ENCODE data around the gene SRRM5.

Gene SRRM5

GRCh38 chr19:43607238-43608205 lies 4.4 kb upstream of the SRRM5 start:
- no peak overlapping the region for H3K27ac ChIP-seq
- no peak for TF ChIP-seq ZFX (IDR thresholded peaks at IDR 0.05; ENCODE audit: borderline replicate concordance)
- TF ChIP-seq CTCF (IDR thresholded peaks at IDR 0.05): no peak

GRCh38 chr19:43609872-43610271 lies 2.0 kb upstream of the SRRM5 start:
- TF ChIP-seq CTCF (IDR thresholded peaks at IDR 0.05): no peak
- no peak for TF ChIP-seq ZFX (IDR thresholded peaks at IDR 0.05; ENCODE audit: borderline replicate concordance)
- H3K27ac ChIP-seq: no peak overlapping the region

- no peak overlapping the region for H3K27ac ChIP-seq
Measured at GRCh38 chr19:43610493-43610892, 1.4 kb upstream of the SRRM5 start.

GRCh38 chr19:43612374-43612773 lies 486 bp downstream of the SRRM5 start:
- no peak overlapping the region for H3K27ac ChIP-seq
- TF ChIP-seq CTCF (IDR thresholded peaks at IDR 0.05) (no peak), ZFX (IDR thresholded peaks at IDR 0.05; ENCODE audit: borderline replicate concordance) (no peak)

More at GRCh38 chr19:43610493-43610892, 1.4 kb upstream of the SRRM5 start:
- no peak for TF ChIP-seq CTCF (IDR thresholded peaks at IDR 0.05)

GRCh38 chr19:43616306-43616705 lies 4.4 kb downstream of the SRRM5 start:
- H3K27ac ChIP-seq: no peak overlapping the region
- TF ChIP-seq CTCF (IDR thresholded peaks at IDR 0.05): no peak
- TF ChIP-seq ZFX (IDR thresholded peaks at IDR 0.05; ENCODE audit: borderline replicate concordance): no peak

- TF ChIP-seq ZFX (IDR thresholded peaks at IDR 0.05; ENCODE audit: borderline replicate concordance): no peak
- no peak for TF ChIP-seq CTCF (IDR thresholded peaks at IDR 0.05)
- no peak overlapping the region for H3K27ac ChIP-seq
Measured at GRCh38 chr19:43616954-43617353, 5.1 kb downstream of the SRRM5 start.

- TF ChIP-seq CTCF (IDR thresholded peaks at IDR 0.05): no peak
- TF ChIP-seq ZFX (IDR thresholded peaks at IDR 0.05; ENCODE audit: borderline replicate concordance): no peak
- peak overlapping the region; percentile 100 for H3K27ac ChIP-seq
Measured at GRCh38 chr19:43618921-43619261, 7.0 kb downstream of the SRRM5 start.

All from 22Rv1 (cell line).